GM13976 (cell line): ENCODE data around the gene PACSIN2.
"Not testable (repeated sequence)": the region's sequence is repeated elsewhere in the genome, so short reads cannot be mapped to it uniquely, and the experiment has no call there.

Source experiments
- DNase-seq: peaks from one replicate; pipeline ENCODE4 v3.0.0; 2012; ENCODE audit warnings: low spot score
- CTCF ChIP-seq: IDR thresholded peaks from 2 replicates; pipeline ENCODE4 v1.5.1; 2012; ENCODE audit warnings: borderline replicate concordance, mild to moderate bottlenecking; ENCODE audit not compliant: insufficient read depth; ENCODE audit errors: extremely low read depth, missing control alignments, control extremely low read depth
- in situ Hi-C: fragments of 300-500 bp; cut with MboI; formaldehyde crosslinking; loops from one replicate; pipeline ENCODE4 v1.12.0; 2022; ENCODE audit warnings: low sequenced_read_pairs, mixed read lengths, inconsistent platforms; ENCODE audit not compliant: unreplicated experiment

PACSIN2 gene

DNA sequence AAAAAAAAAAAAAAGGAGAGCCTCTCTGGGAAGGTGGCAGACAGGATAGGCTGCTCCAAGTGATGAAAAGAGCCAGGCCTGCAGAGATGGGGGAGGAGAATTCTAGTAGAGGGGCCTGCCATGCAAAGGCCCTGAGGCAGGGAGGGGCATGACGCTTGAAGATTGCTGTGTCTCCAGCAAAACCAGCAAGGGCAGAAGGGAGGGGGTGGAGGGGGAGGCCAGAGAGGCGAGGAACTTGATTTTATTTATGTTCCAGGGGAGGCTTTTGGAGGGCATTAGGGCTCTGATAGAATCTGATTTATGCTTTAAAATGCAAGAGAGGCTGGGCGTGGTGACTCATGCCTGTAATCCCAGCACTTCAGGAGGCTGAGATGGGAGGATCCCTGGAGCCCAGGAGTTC lies 16.7 kb upstream of the PACSIN2 start:
- TF ChIP-seq CTCF = no peak
- DNase-seq = no peak
- in situ Hi-C loops = loop anchor here (10.0 to 25.0 kb wide), 3 partner anchors 167 to 369 kb away; no protein-coding TSS in a partner anchor

DNA sequence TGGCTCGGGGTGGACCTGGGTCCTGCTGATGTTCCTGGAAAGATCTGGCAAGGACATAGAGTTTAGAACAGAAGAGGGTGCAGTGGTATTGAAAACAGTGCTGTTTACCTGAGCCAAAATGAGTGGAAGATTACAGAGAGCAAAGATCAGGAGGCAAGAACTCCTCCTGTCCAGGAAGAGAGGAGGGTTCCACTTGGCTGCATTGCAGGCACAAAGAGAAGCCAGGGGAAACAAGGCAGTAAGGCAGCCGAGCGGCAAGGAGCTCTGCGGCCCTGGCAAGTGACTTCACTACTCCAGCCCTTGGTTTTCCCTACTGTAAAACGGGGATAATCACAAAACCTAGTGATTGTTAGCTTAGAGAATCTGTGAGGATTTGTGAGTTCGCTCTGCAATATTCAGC lies 3.7 kb upstream of the PACSIN2 start:
- TF ChIP-seq CTCF = no peak
- in situ Hi-C loops = no loop called here
- no peak for DNase-seq

GRCh38 chr22:43017525-43018460 lies 2.8 kb upstream of the PACSIN2 start:
- in situ Hi-C loops = no loop called here
- DNase-seq = no peak
- no peak for TF ChIP-seq CTCF

DNA sequence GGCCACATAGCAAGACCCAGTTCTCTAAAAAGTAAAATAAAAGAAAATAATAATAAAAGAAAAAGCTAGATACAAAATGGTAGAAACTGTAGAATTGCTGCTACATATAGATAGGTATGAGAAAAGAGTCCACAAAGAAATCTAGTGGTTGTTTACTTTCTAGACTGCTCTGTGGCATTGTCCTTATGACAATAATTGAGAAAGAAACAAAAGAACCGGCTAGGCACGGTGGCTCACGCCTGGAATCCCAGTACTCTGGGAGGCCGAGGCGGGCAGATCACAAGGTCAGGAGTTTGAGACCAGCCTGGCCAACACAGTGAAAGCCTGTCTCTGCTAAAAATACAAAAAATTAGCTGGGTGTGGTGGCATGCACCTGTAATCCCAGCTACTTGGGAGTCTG lies 1.2 kb upstream of the PACSIN2 start:
- in situ Hi-C loops, DNase-seq: not testable (repeated sequence)

GRCh38 chr22:43015677-43016042 lies 711 bp upstream of the PACSIN2 start:
- TF ChIP-seq CTCF = no peak
- no peak for DNase-seq
- in situ Hi-C loops = no loop called here

DNA sequence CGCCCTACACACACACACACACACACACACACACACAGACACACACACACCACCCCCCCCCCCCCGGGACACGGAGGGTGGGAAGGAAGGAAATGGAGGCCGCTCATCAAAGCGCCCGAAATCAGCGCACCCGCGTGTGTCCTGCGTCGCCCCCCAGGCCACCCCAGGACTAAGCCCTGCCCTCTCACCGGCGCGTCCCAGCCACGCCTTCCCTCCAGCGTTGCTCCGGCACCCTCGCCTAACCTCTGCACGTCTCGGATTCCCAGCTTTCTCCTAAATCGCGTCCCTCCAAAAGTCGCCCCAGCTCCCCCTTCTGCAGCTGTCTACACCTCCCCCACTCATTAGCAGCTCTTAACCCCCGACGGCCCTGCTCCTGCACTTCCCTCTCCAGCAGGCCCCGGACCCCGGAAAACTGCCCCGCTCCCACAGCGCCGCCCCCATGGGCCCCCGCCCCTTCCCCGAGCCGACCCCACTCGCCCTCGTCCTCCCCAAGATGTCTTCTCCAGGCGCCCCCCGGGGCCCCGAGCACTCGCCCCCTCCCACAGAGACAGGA lies 557 bp downstream of the PACSIN2 start:
- in situ Hi-C loops = no loop called here

More for the DNA sequence above, 557 bp downstream of the PACSIN2 start:
- DNase-seq = peak; percentile 70
- TF ChIP-seq CTCF = no peak
